ENCODE results near the gene CBLL1. TPM values are rescaled to one million over a fixed set of nuclear protein-coding genes. Genes with fewer than 3 reads are reported as not detected.

Gene CBLL1
- total RNA-seq, 1 donor from 2014 or later = 18.3 TPM

DNA sequence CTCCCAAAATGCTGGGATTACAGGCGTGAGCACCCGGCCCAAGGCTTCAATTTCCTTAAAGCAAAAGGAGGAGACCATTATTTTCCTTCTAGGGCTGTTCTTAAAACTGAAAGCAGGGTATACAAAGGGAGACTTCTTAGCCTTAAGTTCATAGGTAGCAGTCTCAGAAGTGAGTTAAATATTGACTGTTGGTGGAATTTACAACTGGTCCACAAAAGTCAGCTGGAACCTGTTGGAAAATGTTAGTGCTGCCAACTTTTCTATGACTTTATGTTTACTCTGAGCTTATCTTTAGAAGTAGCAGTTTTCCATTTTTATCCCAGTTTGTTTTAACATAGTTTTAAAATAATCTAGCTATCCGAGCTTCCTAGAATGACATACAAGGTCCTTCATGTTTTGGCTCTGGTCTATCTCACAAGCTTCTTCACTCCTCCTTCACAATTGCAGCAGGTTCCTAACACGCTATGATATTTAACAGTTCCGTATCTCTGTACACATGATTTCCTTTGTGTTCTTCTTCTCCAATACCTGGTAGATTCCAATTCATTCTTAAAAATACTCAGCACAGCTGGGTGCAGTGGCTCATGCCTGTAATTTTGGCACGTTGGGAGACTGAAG lies 55.8 kb downstream of the CBLL1 start:
- H3K27ac ChIP-seq (ENCODE audit: low read depth, low read length) = no peak overlapping the region

DNA sequence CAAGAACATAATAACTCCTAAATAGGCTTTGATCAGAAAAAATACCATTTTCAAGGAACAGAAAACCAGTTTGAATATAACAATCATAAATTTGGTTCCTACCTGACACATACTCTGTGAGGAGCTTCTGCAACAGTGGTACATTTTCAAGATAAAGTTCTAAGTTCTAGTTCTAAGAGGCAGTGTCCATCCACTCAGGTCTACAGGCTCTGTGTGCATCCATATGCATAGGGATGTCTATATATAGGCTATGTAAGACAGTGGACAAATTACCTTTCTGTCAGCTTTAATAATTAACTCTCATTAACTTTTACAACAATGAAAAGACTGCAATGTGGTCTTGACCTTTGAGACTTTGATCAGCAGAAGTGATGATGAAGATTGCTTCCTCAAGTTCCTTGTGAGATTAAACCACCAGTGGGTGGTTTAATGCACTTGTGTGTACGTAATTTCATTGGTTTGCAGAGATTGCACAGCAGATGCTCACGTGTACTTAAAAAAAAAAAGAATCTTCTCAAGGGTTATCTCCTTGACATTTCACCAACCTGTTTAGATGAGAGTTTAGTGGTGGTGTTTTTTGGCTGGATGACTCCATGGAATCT lies 59.2 kb downstream of the CBLL1 start, which contains the start of gene SLC26A3:
Gene SLC26A3, minus strand, starts transcription at position 215 of the 602 bp plus-strand sequence. CDS start 8,714 bp downstream, outside the sequence.
- no peaks in the 10 kb centered on the region for H3K9me3 ChIP-seq (ENCODE audit: control insufficient read depth in 3 of 3, low read length in 3 of 3)
- H3K4me3 ChIP-seq (ENCODE audit: low read length in 3 of 3) = no peak within 1 kb of the TSS
- no peak within 1 kb of the TSS for H3K9ac ChIP-seq (ENCODE audit: low read depth in 1 of 3, low read length in 3 of 3)
- no peak within 1 kb of the TSS for H3K27ac ChIP-seq (ENCODE audit: low read depth, low read length)
- no peaks in the 10 kb centered on the region for H3K4me1 ChIP-seq (ENCODE audit: control insufficient read depth in 3 of 3, insufficient read depth in 3 of 3, low read length in 3 of 3)
- no peaks in the 10 kb centered on the region for H3K27me3 ChIP-seq (ENCODE audit: control insufficient read depth in 3 of 3, insufficient read depth in 3 of 3, low read length in 3 of 3)
- no peaks in the 10 kb centered on the region for H3K36me3 ChIP-seq (ENCODE audit: control insufficient read depth in 3 of 3, insufficient read depth in 3 of 3, low read length in 3 of 3)

More for the DNA sequence above, 55.8 kb downstream of the CBLL1 start:
- Histone ChIP-seq H3K9me3 (ENCODE audit: control insufficient read depth in 3 of 3, low read length in 3 of 3) (no peaks in the 10 kb centered on the region), H3K27me3 (ENCODE audit: control insufficient read depth in 3 of 3, insufficient read depth in 3 of 3, low read length in 3 of 3) (no peaks in the 10 kb centered on the region), H3K9ac (ENCODE audit: low read depth in 1 of 3, low read length in 3 of 3) (no peak overlapping the region), H3K4me1 (ENCODE audit: control insufficient read depth in 3 of 3, insufficient read depth in 3 of 3, low read length in 3 of 3) (no peaks in the 10 kb centered on the region), H3K36me3 (ENCODE audit: control insufficient read depth in 3 of 3, insufficient read depth in 3 of 3, low read length in 3 of 3) (no peaks in the 10 kb centered on the region), H3K4me3 (ENCODE audit: low read length in 3 of 3) (no peak overlapping the region)

DNA sequence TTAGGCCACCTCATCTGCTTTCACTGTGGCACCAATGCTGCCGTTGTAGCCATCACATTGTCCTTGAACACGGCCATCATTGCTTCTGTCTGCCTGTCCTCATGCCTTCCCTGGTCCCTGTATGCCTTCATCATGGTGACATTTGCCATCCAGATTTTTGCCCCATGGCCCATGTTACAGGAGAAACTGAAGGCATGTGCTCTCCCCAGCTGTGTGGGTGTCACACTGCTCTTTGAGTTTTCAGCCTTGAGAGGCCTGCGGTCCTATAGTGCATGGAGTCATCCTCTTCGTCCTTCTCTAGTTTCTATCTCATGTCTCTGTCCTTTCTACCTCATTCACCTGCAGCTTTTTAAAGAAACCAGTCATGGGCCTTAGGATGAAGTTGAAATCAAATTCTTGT lies 65.2 kb downstream of the CBLL1 start:
- Histone ChIP-seq H3K9me3 (ENCODE audit: control insufficient read depth in 3 of 3, low read length in 3 of 3) (no peaks in the 10 kb centered on the region), H3K36me3 (ENCODE audit: control insufficient read depth in 3 of 3, insufficient read depth in 3 of 3, low read length in 3 of 3) (no peaks in the 10 kb centered on the region), H3K4me1 (ENCODE audit: control insufficient read depth in 3 of 3, insufficient read depth in 3 of 3, low read length in 3 of 3) (no peaks in the 10 kb centered on the region), H3K27me3 (ENCODE audit: control insufficient read depth in 3 of 3, insufficient read depth in 3 of 3, low read length in 3 of 3) (no peaks in the 10 kb centered on the region), H3K9ac (ENCODE audit: low read depth in 1 of 3, low read length in 3 of 3) (no peak overlapping the region), H3K27ac (ENCODE audit: low read depth, low read length) (no peak overlapping the region), H3K4me3 (ENCODE audit: low read length in 3 of 3) (no peak overlapping the region)

DNA sequence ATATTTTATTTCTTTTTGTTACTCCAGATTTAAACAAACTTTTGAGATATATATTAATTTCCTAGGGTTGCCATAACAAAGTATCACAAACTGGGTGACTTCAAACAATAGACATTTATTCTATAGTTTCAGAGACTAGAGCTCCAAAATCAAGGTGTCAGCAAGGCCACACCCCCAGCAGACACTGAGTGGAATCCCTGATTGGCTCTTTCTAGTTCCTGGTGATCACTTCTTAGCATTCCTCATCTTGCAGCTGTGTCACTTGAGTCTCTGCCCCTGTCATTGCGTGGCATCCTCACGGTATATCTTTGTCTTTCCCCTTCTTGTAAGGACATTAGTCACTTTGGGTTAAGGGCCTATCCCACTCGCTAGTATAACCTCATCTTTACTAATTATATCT lies 66.7 kb downstream of the CBLL1 start:
- Histone ChIP-seq H3K9me3 (ENCODE audit: control insufficient read depth in 3 of 3, low read length in 3 of 3) (no peaks in the 10 kb centered on the region), H3K27ac (ENCODE audit: low read depth, low read length) (no peak overlapping the region), H3K4me1 (ENCODE audit: control insufficient read depth in 3 of 3, insufficient read depth in 3 of 3, low read length in 3 of 3) (no peaks in the 10 kb centered on the region), H3K9ac (ENCODE audit: low read depth in 1 of 3, low read length in 3 of 3) (no peak overlapping the region), H3K4me3 (ENCODE audit: low read length in 3 of 3) (no peak overlapping the region), H3K36me3 (ENCODE audit: control insufficient read depth in 3 of 3, insufficient read depth in 3 of 3, low read length in 3 of 3) (no peaks in the 10 kb centered on the region), H3K27me3 (ENCODE audit: control insufficient read depth in 3 of 3, insufficient read depth in 3 of 3, low read length in 3 of 3) (no peaks in the 10 kb centered on the region)

Other genes starting within 250 kb of the CBLL1 start
- 21.4 TPM for gene COG5, start 180.2 kb upstream of the CBLL1 start, total RNA-seq
- 3.1 TPM for gene DUS4L, start 180.2 kb upstream of the CBLL1 start, total RNA-seq
- gene BCAP29, start 163.9 kb upstream of the CBLL1 start, total RNA-seq = 12.0 TPM
- 0.52 TPM for gene SLC26A4, start 83.3 kb upstream of the CBLL1 start, total RNA-seq
- gene SLC26A3, start 59.1 kb downstream of the CBLL1 start, total RNA-seq = not detected
- 69.4 TPM for gene DLD, start 147.0 kb downstream of the CBLL1 start, total RNA-seq

Measured in skeletal muscle tissue (tissue), 4 donors.